Measurements from ENCODE around the gene DUSP21.
"Not testable (repeated sequence)": the region's sequence is repeated elsewhere in the genome, so short reads cannot be mapped to it uniquely, and the experiment has no call there.

Gene DUSP21

DNA sequence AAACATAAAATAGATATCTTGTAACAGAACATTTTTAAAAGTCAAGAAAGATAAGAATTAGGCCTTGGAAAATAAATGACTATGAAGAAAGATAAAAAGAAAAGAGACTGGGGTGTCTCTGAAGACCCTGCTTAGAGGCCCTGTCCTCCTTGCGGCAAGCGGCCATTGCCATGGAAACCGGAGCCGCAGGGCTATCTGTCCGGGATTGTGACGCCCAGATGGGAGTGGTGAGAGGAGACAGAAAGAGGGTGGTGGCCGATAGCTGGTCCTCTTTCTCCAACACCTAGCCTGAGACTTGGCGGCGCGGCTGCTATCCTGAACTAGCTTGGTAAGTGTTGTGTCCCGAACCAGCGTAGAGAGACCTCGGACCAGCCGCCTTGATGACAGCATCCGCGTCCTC, at the start of gene DUSP21:
Gene DUSP21 (plus strand): TSS at position 269 of the 400 bp plus-strand sequence. CDS start 112 bp downstream, at position 381.
- DNase-seq (ENCODE audit: low read depth) = no peak

DNA sequence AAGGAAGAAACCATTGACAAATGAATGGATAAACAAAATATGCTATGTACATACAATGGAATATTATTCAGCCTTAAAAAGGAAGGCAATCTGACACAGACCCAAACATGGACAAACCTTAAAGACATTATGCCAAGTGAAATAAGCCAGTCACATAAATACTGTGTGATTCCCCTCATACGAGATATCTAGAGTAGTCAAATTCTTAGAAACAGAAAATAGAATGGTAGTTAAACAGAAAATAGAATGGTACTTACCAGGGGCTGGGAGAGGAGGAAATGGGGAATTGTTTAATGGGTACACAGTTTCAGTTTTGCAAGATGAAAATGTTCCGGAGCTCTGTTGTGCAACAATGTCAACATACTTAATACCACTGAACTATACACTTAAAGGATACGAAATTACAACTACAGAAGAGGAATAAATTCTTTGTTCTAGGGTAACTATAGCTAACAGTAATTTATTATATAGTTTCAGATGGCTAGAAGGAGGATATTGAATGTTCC, 47.8 kb upstream of the DUSP21 start:
- no peak for DNase-seq (ENCODE audit: low read depth)

DNA sequence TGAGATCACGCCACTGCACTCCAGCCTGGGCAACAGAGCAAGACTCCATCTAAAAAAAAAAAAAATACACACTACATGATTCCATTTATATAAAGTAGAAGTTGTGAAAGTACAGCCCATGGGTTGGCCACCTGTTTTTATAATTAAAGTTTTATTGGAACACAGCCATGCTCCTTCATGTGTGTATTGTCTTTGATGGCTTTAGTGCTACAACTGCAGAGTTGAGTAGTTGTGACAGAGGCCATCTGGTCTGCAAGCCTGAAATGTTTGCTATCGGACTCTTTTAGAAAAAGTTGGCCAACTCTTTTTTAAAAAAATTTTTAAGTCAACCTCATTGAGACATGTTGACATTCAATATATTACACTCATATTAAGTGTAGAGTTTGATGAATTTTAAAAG, 41.2 kb upstream of the DUSP21 start:
- no peak for DNase-seq (ENCODE audit: low read depth)

DNA sequence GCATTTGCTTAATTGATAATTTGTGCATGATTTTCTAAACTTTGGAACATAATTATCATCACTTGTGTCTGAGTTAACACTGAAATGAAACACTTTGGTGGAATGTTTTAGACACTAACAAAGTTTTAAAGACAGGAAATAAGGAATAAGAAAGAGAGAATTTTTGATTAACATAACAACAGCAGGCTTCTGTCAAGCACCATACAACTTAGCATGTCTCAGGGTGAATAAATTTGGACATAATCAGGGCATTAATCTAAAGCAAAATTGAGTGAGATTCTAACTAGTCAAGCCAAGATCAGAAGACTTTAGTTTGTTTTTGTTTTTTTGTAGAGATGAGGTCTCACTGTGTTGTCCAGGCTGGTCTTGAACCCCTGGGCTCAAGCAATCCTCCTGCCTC, 28.1 kb upstream of the DUSP21 start:
- DNase-seq (ENCODE audit: low read depth) = no peak

DNA sequence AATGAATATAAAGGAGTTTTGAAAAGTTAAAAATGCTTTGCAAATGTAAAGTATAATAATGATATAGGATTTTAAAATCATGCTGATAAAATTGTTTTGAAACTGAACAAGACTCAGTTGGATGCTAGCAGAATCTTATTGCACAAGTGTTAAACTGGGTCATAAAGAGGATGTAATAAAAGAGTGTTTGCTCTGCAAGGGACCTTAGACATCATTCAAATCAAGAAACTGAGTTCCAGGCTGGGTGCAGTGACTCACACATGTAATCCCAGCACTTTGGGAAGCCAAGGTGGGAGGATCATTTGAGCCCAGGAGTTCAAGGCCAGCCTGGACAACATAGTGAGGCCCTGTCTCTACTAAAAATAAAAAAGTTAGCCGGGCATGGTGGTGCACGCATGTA, 27.5 kb upstream of the DUSP21 start:
- no peak for DNase-seq (ENCODE audit: low read depth)

DNA sequence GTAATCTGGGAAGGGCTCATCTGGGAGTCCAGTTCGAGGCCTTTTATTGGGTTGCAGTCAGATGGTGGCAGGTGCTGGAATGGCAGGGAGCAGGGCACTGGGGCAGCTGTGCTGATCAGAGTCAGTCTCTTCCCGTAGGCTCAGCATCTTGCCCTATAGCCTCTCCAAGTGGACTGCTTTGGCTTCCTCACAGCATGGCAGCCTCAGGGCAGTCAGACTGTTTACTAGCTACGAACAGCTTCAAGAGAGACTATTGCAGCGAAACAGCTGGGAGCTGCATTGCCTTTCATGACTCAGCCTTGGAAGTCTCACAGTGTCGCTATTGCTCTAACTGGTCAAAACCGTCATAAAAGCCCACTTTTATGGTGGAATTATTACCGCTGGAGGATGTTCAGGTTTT, 26.8 kb upstream of the DUSP21 start:
- no peak for DNase-seq (ENCODE audit: low read depth)

DNA sequence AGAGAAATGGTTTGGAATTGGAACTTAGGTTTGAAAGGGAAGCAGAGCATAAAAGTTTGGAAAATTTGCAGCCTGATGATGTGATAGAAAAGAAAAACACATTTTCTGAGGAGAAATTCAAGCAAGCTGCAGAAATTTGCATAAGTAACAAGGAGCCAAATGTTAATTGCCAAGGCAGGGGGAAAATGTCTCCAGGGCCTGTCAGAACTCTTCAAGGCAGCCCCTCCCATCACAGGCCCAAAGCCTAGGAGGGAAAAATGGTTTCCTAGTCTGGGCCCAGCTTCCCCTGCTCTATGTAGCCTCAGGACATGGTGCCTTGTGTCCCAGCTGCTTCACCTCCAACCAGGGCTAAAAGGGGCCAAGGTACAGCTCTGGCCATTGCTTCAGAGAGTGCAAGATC, 21.2 kb upstream of the DUSP21 start:
- DNase-seq (ENCODE audit: low read depth) = no peak

DNA sequence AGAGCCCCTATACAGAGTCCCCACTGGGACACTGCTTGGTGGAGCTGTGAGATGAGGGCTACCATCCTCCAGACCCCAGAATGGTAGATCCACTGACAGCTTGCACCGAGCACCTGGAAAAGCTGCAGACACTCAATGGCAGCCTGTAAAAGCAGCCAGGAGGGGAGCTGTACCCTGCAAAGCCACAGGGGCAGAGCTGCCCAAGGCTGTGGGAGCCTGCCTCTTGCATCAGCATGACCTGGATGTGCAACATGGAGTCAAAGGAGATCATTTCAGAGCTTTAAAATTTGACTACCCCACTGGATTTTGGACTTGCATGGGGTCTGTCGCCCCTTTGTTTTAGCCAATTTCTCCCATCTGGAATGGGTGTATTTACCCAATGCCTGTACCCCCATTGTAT, 20.6 kb upstream of the DUSP21 start:
- not testable (repeated sequence) for DNase-seq (ENCODE audit: low read depth)

DNA sequence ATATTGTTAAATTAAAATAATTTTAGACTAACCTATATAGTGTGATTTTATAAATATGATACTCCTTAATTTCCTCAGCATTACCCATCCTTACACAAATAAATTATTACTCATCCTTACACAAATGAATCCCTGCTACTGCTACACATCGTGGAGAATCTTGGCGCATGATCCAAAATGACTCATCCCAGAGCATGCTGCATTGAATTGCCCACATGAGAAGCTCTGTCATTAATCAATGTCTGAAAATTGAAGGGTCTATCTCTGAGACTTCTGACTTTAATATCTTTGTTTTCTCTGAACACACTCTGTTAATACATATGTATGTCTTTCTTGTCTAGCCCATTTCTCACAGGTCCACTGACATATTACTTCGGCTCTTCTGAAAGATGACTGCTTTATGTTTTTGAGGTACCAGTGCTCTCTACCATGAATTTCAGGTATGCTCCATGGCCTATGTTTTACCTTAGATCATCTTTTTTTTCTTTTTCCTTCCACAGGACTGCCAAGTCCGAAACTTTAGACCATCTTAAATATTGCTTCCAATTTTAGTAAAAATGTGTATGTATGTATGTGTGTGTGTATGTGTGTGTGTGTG, 15.7 kb upstream of the DUSP21 start:
- DNase-seq (ENCODE audit: low read depth) = peak; percentile 52

DNA sequence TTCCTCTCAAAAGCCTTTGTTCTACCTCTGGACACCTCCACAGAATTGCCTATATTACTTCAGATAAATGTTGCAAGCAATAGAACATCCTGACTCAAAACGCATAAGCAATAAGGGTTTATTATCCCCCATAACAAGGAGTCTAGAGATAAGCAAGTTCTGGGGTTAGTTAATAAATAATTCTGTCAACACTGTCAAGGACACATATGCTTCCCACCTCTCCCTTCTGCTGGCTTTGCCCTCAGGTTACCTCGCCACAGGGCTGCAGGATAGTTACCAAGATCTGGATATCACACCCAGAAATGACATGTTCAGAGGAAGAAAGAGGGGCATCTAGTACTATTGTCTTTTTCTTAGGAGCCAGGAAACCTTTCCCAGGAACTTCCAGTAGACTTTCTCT, 14.0 kb upstream of the DUSP21 start:
- no peak for DNase-seq (ENCODE audit: low read depth)

DNA sequence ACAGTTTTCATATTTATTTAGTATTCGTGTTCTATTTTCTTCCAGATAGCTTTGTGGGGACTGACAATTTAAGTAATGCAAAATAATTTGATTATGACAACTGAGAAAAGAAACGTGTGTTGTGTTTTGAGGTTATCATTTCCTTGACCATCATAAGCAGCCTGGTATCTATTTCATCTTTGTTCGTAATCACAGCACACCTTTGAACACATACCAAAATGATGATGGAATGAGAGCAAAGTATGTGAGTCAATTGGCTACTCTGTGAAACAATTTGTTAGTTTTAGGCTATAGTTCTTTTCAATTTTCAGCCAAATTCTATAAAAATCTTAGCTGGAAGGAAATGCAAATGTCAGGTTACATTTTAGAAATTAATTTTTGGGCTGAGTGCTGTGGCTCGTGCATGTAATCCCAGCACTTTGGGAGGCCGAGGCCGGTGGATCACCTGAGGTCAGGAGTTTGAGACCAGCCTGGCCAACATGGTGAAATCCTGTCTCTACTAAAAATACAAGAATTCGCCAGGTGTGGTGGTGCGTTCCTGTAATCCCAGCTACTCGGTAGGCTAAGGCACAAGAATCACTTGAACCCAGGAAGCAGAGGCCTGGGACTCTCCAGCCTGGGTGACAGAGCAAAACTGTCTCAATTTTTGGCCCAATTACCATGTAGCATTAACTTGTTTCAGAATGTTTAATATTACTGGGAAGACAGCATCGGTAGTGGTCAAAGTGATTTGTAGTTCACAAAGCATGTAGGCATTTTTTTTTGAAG, 1.1 kb upstream of the DUSP21 start:
- no peak for DNase-seq (ENCODE audit: low read depth)

DNA sequence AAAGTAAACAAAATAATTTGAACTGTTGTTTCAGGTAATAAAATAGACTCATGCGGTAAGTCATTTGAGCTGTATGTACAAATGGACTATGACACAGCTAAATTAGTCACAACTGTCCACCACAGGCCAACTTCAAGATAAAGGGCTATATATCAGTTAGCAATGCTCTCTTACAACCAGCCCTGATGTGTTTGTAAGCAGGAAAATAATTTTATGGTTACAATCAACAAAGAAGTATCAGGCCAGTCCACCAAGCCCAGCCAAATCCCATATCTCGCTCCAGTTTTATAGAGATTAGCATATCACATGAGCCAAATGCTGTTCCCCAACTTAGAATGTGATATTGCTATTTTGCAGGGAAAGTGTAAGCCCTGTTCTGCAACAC, 511 bp upstream of the DUSP21 start:
- DNase-seq (ENCODE audit: low read depth) = no peak

DNA sequence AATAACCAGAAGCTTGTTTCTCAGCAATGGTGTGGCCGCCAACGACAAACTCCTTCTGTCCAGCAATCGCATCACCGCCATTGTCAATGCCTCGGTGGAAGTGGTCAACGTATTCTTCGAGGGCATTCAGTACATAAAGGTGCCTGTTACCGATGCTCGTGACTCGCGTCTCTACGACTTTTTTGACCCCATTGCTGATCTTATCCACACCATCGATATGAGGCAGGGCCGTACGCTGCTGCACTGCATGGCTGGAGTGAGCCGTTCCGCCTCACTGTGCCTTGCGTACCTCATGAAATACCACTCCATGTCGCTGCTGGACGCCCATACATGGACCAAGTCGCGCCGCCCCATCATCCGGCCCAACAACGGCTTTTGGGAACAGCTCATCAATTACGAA, 383 bp downstream of the DUSP21 start:
- DNase-seq (ENCODE audit: low read depth) = no peak

DNA sequence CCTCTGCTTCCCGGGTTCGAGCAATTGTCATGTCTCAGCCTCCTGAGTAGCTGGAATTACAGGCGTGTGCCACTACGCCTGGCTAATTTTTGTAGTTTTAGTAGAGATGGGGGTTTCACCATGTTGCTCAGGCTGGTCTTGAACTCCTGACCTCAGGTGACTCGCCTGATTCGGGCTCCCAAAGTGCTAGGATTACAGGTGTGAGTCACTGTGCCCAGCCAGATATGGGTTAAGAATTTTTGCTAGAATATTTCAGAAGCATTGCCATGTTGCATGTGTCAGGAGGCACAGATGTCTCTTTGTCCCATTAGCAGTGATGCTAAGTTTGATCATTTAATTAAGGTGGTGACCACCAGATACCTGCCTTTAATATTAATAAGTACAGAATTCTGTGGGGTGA, 7.1 kb downstream of the DUSP21 start:
- not testable (repeated sequence) for DNase-seq (ENCODE audit: low read depth)

DNA sequence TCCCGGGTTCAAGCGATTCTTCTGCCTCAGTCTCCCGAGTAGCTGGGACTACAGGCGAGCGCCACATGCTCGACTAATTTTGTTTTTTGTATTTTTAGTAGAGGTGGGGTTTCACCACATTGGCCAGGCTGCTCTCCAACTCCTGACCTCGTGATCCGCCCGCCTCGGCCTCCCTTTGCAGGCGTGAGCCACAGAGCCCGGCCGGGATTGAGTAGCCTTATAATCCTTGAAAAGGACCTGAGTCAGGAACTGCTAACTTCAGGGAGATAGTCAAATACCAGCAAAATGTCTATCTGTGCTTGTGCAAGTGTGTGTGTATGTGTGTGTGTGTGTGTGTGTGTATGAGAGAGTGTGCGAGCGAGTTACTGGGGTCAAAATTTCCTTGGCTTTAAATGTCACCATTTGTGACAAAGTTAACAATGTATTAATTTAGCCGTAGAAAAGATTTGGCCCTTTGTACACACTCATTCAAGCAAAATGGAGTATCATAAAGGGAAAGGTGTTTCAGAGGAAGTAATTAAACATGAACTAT, 27.4 kb downstream of the DUSP21 start:
- DNase-seq (ENCODE audit: low read depth) = no peak

DNA sequence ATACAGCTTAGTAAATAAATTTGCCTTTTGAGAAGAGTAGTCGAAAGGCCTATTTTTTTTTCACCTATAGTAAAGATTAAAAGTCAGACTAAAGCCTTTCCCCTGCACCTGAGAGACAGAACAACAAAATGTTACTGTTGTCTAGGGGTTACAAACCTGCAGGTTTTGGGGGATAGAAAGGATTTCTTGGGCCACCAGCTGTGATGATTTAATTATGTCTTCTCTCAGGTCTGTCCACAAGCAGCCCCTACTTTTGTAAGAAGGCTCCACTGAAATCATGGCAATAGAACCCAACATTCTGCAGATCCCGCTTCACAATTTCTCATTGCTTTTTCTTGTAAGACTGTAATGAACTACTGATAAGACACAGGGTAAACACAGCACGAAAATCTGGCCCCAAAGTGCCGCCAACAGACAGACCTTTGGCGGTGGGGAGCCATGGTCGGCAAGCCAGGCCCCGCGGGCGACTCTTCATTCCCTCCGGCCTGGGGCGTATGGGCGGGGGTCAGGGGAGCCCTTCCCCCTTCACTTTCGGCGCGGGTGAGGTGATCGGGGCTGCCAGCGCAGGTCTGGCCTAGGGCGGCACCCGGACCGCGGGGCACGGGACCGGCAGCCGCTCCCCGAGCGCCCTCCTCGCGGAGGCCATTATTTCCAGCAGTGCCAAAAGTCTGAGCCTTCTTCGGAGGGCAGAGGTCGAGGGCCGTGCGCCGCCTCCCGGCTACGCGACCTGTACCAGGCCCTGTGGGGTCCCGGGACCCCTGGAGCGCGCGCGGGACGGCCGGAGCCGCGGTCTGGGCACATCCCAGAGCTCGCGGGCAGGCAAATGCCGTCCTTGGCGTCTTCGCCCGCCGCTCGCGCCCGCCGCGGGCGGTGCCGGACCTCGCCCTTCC, 28.4 kb downstream of the DUSP21 start:
- no peak for DNase-seq (ENCODE audit: low read depth)

DNA sequence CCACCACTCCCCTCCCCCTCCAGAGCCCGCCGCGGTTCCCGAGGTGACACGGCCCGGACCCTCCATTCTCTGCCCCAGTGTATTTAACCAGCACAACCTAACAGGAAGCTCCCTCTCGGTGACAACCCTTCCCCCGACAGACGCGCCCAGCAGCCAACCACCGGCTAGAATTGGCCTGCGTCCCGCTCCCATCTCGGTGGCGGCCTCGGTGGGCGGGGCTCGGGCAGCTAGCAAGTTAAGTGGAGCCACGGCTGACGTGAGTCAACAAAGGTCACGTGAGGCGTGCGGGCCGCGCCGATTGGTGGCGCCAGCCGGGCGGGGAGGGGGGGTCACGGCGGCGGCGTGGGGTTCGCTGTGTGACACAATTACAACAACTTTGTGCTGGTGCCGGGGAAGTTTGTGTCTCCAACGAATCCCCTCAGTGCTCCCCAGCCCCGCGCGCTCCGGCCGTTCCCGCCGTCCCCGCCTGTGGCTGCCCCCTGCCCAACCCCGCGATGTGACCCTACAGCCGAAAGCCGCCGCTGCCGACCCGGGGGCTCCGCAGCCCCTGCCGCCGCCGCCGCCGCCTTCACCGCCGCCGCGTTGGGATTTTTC, 29.1 kb downstream of the DUSP21 start, which contains the start of gene KDM6A:
Gene KDM6A (plus strand): TSS at position 368 of the 594 bp plus-strand sequence. CDS start 364 bp downstream, outside the sequence.
- DNase-seq (ENCODE audit: low read depth) = peak; percentile 81

DNA sequence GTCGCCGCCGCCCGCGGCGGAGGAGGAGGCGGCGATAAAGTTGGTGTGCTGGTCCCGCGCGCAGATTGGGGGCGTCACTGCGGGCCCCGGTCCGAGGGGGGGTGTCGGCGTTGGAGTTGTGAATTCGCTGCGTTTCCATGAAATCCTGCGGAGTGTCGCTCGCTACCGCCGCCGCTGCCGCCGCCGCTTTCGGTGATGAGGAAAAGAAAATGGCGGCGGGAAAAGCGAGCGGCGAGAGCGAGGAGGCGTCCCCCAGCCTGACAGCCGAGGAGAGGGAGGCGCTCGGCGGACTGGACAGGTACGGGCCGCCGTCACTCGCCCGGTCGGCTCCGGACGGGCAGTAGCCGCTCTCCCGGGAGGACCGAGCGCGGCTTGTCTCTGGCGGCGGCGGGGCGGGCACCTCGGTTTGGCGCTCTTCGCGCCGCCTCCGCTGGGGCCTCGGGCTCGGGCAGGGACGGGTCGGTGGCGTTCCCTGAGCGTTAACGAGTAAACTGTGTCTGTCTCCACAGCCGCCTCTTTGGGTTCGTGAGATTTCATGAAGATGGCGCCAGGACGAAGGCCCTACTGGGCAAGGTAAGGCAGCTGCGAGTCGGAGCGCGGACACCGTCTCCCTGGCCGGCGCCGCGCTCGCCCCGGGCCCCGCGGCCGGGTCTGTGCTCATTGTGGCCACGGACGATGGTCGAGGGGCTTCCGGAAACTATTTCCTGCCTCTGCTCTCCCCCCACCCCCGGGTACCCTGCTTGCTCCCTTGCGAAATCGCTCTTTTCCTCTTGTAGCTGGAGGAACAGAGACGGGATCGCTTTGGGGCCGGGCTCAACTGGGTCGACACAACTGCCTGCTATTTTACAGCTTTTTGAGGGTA, 29.8 kb downstream of the DUSP21 start:
- no peak for DNase-seq (ENCODE audit: low read depth)

DNA sequence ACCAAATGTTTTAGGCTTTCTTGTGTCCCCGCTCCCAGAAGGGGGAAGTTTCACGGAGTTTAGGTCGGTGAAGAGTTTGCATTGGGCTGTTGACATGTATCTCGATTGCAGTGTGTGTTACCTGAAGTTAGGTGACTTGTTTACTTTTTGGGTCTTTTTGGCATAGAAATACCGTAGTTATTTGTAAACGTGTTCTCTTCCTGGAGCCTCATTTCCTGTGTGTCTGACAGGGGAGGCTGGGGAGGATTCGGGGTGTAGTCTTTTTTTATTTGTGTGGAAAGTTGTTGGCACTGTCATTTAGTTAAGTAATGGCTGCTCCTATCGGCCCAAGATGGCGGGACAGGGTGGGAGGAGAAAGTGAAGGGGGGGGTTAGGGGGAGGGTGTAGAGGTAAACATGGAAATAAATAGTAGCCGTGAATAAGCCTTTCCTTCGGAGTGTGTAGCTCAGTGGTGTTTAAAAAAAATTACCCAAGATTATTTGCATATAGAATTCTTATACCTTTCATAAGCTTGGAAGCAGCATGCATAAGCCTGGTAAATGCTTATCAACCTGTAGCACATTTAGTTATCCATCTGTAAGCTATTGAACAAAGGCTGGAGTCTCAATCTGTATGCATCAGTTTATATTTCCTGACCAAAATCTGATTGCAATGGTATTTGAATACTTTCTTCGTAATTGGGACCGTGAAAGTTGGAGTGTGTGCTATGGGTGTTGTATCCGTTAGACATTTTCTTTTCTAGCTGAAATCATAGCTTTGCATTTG, 30.8 kb downstream of the DUSP21 start:
- no peak for DNase-seq (ENCODE audit: low read depth)

DNA sequence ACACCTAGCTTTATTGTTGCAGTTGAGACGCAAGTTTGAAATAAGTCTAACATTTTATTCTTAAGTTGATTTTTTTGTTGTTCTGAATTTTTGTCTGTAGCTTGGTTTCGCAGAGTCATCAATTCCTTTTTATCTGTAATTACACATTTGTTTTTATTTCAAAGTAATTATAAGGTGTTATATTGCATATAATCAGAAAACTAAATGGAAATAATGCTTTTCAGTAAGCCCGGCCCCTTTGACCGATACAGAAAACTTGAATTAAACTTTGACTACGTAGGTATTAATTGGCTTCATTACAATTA, 31.3 kb downstream of the DUSP21 start:
- no peak for DNase-seq (ENCODE audit: low read depth)

All from GM04503 (cell line).